DND-41 (cell line): Measurements from ENCODE around the gene SELE.

ENCODE experiments used
- EZH2 ChIP-seq: IDR thresholded peaks from 3 replicates; pipeline ENCODE4 v1.6.1; 2012; ENCODE audit warnings: borderline replicate concordance, low read depth, mild to moderate bottlenecking, moderate library complexity, low read length, inconsistent platforms; ENCODE audit not compliant: severe bottlenecking
- TF ChIP-seq, protein P1 (sequence below): IDR thresholded peaks from 2 replicates; pipeline ENCODE4 v1.5.1; 2012; ENCODE audit warnings: borderline replicate concordance, low read length, moderate library complexity, mild to moderate bottlenecking; ENCODE audit not compliant: poor library complexity, severe bottlenecking; ENCODE audit errors: extremely low read depth

GRCh38 chr1:169779970-169780369 lies 46.1 kb upstream of the SELE start:
- TF ChIP-seq, protein P1, sequence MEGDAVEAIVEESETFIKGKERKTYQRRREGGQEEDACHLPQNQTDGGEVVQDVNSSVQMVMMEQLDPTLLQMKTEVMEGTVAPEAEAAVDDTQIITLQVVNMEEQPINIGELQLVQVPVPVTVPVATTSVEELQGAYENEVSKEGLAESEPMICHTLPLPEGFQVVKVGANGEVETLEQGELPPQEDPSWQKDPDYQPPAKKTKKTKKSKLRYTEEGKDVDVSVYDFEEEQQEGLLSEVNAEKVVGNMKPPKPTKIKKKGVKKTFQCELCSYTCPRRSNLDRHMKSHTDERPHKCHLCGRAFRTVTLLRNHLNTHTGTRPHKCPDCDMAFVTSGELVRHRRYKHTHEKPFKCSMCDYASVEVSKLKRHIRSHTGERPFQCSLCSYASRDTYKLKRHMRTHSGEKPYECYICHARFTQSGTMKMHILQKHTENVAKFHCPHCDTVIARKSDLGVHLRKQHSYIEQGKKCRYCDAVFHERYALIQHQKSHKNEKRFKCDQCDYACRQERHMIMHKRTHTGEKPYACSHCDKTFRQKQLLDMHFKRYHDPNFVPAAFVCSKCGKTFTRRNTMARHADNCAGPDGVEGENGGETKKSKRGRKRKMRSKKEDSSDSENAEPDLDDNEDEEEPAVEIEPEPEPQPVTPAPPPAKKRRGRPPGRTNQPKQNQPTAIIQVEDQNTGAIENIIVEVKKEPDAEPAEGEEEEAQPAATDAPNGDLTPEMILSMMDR, result no peak
- no peak for TF ChIP-seq EZH2
